Hepatocyte (in vitro differentiated cells): Measurements from ENCODE around the gene TPCN2.

ENCODE experiments used
- EZH2 ChIP-seq: fragments of 200-600 bp; sonication (generic); IDR thresholded peaks from 2 replicates; pipeline ENCODE4 v1.6.1; 2016; ENCODE audit warnings: antibody characterized with exemption, mild to moderate bottlenecking, borderline replicate concordance
- TF ChIP-seq, protein P1 (sequence below): fragments of 200-600 bp; sonication (generic); IDR thresholded peaks from 2 replicates; pipeline ENCODE4 v1.5.1; 2016; ENCODE audit warnings: antibody characterized with exemption, mild to moderate bottlenecking; ENCODE audit not compliant: poor library complexity

DNA sequence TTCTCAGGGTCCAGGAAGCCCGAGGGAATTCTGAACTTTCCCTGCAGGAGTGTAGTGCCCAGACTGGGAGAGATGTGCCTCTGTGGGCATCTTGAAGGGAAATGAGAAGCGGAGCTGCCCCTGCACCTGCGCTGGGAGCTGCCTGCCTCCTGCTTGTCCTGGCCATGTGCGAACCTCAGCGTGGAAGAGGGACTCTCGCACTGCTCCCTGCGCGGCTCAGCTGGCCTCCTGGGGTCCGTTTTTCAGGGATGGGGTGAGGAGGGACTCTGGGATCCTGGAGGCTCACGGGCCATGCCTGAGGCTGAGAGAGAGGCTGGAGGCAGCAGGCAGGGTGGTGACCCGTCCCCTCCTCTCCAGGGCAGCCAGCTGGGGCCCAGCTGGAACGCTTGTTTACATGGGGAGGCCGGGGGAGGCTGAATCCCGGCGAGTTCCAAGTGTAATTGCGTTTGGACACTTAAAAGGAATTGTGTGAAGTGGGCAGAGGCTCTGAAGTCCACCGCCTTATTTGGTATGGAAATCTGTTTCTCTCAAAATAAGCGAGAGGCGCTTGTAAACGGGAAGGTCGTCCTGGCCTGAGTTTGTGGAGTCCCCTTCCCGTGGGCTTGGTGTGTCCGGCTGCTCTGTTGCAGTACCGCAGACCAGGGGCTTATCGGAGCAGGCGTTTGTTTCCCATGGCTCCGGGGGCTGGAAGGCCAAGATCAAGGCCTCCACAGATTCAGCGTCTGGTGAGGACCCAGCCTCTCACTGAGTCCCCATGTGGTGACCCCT, 34.5 kb upstream of the TPCN2 start:
- TF ChIP-seq, protein P1, sequence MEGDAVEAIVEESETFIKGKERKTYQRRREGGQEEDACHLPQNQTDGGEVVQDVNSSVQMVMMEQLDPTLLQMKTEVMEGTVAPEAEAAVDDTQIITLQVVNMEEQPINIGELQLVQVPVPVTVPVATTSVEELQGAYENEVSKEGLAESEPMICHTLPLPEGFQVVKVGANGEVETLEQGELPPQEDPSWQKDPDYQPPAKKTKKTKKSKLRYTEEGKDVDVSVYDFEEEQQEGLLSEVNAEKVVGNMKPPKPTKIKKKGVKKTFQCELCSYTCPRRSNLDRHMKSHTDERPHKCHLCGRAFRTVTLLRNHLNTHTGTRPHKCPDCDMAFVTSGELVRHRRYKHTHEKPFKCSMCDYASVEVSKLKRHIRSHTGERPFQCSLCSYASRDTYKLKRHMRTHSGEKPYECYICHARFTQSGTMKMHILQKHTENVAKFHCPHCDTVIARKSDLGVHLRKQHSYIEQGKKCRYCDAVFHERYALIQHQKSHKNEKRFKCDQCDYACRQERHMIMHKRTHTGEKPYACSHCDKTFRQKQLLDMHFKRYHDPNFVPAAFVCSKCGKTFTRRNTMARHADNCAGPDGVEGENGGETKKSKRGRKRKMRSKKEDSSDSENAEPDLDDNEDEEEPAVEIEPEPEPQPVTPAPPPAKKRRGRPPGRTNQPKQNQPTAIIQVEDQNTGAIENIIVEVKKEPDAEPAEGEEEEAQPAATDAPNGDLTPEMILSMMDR = no peak
- TF ChIP-seq EZH2 = no peak
